ENCODE measurements around the gene KIF5C. TPM values are rescaled to one million over a fixed set of nuclear protein-coding genes. Genes with fewer than 3 reads are reported as not detected.

Gene KIF5C
- total RNA-seq, 1 donor from 2014 or later: under 0.01 TPM

DNA sequence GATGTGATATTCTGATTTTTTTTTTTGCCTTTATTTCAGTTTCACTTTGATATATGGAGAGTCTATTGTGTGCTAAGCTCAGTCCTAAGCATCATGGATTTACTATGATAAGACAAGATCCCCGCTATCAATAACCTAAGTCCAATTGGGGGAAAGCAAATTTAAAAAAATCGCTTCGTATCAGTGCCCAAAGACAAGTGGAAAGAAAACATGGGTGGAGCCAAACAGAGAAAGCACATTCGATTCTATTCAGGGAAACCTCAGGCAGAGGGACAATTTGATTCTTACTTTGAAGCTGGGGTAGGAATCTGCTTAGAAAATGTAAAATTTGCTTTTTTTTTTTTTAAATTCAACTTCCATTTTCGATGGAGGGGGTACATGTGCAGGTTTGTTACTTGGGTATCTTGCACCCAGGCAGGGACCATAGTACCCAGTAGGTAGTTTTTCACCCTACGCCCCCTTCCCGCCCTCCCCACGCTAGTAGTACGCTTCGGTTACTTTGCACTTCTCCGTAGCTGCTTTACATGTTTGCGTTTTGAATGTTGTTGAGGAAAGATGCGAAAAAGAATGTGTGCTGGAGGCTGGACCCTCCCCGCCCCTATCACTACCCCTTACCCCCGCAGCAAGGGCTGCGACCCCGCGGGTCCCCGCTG lies 12.4 kb downstream of the KIF5C start:
- no peak for DNase-seq (ENCODE audit: low read depth in 2 of 2)

DNA sequence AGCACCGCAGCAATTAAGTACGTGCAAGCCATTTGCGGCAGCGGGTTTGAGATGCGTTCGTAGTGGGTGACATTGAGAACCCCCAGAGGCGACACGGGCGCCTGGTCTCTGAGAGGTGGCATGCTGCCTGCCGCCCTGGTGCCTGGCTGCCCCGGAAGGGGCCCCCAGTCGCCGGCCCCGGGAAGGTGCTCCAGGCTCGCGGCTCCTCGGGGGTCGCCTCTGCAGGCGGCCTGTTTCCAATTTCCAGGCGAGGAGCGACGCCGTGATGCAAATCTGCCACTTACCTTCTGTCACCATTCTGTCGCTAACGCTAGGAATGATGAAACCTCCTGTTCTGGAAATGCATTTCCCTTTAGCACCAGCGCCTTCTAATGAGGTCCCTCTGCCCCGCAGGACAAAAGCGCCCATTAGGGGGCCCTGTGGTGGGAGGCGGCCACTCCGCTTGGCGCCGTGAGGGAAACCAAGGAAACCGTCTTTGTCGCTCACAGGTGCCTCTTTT lies 13.0 kb downstream of the KIF5C start:
- no peak for DNase-seq (ENCODE audit: low read depth in 2 of 2)

DNA sequence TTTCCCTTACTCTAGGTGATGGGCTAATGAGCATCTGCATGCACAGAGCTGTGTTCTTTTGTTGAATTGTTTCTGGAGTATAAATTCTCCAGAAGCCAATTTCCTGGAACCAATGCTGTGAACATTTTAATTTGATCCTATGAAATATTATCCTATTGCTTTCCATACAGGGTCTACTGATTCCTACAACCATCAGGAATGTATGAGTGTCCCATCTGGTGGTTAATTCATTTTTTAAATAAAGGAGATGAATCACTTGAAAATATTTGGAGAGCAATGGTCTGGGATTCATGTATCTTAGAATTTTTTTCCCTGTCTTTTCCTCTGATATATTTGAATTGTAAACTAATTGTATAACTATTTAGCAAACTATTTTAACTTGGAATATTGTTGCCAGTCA lies 14.0 kb downstream of the KIF5C start:
- DNase-seq (ENCODE audit: low read depth in 2 of 2): no peak

DNA sequence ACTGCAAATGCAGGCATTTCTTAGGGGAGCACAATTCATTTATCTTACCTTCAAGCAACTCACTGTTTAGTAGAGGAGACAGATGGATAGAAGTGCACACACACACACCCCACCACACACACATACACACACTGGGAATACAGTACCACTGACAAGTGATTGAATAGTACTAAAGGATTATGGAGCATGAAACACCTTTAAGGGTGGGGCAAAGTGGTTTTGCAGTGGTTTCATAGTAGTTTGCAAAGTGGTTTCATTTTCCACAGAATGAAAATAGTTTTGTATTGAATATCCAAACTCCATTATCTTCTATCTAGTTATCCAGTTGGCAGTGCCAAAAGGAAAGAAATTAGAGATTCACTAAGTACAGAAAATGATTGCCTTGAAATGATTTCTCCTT lies 18.9 kb downstream of the KIF5C start:
- DNase-seq (ENCODE audit: low read depth in 2 of 2): no peak

DNA sequence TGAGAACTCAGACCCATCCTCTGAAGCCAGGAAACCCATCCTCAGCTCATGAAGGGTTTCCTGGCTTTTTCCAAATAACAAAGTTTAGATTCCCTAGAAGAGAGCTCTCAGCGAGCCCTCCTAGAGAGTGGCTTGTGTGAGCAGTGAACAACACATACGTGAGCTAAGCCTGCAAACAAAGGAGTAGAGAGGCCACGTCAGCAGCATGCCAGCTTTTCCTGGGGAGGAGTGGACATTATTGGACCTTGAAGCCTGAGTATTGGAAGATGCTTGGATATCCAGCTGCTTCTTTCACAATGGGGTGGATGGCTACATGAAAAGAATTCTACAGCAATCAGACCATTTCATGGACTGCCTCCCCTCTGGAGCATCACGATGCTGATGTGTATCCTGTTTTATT lies 21.1 kb downstream of the KIF5C start:
- DNase-seq (ENCODE audit: low read depth in 2 of 2): no peak

DNA sequence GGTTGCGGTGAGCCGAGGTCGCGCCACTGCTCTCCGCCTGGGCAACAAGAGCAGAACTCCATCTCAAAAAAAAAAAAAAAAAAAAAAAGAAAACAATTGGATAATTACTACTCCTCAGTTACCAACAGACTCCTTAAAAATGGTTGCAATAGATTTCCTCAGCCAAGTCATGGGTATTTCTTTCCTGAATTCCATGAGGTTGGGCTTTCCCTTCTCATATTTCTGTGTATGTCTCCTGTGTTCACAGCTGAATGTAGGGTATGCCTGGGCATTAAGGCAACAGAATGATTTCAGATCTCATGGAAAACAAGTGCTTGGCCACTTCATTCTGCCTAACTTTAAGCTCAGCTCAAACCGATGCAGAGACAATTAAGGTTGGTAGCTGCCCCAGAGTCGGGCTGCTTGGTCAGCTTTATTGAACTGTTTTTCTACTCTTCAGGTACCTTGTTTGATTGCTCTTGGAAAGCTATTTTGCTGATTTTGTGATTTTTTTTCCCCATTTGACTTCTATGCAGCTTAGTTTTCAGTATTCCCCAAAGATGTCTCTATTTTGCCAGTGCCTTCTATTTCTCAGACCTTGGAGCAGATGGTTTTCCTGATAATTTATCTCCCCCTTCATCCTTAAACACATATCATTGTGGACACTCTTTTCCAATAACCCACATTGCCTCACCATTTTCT lies 24.8 kb downstream of the KIF5C start:
- no peak for DNase-seq (ENCODE audit: low read depth in 2 of 2)

DNA sequence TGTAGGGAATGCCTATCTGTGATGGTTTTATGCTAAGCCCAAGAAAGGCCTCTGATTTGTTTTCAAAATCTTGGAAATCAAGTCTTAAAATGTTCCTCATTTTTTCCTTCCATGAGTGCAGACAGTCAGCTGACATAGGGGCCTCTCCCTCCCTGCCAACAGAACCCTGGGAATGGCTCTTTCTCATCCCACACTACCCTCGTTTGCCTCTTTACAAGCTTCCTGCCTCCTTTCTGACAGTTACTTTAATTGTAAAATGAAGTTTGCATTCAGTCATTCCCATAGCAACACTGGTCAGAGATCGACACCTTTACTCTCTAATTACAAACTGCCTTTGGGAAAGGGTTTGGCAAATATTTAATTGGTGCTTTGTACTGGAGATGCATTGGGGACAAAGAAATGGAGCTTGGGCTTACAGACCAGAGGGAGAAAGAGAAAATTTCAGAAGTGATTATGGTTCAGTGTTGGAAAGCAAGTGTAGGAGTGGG lies 25.4 kb downstream of the KIF5C start:
- no peak for DNase-seq (ENCODE audit: low read depth in 2 of 2)

DNA sequence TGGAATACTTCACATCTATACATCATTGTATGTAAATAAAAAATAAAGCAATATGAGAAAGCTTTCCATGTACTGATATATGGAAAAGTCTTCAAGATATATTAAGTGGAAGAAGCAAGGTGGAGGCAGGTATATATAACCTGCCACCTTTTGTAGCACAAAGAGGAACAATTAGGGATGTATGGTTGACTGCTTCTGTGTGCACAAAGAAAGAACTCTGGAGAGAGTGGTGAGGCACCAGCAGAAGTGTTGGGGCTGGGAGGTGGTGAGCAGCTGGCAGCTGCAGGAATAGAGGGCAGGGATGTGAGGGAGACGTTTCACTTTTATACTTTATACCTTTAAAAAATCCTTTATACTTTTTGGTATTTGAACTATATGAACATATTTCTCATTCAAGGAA lies 26.1 kb downstream of the KIF5C start:
- DNase-seq (ENCODE audit: low read depth in 2 of 2): no peak

DNA sequence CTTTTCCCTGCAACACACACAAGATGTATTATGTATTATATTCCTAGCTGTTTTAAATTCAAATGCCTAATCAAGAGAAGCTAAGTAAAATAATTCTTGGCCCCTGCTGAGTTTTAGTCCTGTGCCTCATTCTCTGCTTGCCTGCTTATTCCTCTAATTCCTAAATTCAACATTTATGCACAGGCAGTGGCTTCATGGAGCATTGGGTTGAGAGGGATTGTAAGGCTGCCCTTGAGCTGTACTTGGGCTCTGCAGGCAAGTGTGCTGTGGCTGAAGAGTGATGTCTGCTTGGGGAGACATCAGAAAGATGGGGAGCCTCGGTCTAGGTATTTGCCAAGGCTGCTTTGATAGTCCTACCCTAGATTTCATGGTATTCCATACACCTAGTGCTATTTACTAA lies 27.8 kb downstream of the KIF5C start:
- DNase-seq (ENCODE audit: low read depth in 2 of 2): no peak

DNA sequence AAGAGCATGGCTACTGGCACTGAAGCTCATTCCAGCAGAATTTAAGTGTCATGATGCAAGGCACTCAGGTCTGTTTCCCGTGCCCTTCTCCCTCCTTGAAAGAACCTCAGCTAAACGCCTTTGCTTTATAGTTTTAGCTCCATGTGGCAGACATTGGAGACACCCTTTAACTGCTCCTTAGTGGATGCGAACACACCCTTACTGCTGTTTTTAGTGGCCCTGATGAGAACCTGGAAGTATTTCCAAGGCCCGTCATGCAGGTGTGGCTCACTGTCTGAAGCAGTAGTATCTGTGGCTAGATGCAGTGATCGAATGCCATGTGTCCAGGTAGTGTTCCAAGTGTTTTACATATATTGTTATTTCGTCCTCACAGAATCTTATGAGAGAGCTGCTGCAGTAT lies 28.3 kb downstream of the KIF5C start:
- no peak for DNase-seq (ENCODE audit: low read depth in 2 of 2)

DNA sequence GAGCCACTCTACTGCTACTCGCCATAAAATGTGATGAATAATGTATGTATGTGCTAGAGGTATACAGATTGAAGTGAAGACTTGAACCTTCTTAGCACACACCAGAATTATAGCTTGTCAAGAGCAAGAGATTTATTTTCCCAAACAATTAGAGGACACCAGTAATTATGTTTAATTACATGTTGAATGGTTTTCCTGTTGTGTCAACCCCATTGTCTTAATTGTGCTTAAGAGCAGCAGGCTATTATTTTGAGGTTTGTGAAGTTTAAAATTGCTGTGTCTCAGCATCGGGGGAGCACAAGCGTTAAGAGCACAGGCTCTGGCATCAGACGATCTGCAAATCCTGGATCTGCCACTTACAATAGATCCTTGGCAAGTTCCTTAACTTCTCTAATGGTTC lies 29.0 kb downstream of the KIF5C start:
- no peak for DNase-seq (ENCODE audit: low read depth in 2 of 2)

DNA sequence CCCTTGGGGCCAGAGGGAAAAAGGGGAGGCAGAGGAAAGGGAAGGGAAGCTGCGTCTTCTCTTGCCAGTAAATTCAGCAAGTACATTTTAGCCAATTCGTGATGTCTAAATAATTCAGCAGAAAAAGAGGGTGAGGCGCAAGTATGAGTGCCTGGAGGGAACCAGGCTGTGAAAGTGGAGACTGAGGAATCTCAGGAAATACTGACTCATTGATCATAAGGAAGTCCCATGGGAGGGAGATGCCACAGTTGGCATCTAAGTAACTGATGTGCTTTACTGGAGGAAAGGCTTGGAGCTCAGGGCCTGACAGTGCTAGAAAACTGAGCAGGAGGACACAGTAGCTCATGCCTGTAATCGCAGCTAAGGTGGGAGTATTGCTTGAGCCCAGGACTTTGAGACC lies 31.1 kb downstream of the KIF5C start:
- DNase-seq (ENCODE audit: low read depth in 2 of 2): peak in 1 of 2 donors; percentile 2

DNA sequence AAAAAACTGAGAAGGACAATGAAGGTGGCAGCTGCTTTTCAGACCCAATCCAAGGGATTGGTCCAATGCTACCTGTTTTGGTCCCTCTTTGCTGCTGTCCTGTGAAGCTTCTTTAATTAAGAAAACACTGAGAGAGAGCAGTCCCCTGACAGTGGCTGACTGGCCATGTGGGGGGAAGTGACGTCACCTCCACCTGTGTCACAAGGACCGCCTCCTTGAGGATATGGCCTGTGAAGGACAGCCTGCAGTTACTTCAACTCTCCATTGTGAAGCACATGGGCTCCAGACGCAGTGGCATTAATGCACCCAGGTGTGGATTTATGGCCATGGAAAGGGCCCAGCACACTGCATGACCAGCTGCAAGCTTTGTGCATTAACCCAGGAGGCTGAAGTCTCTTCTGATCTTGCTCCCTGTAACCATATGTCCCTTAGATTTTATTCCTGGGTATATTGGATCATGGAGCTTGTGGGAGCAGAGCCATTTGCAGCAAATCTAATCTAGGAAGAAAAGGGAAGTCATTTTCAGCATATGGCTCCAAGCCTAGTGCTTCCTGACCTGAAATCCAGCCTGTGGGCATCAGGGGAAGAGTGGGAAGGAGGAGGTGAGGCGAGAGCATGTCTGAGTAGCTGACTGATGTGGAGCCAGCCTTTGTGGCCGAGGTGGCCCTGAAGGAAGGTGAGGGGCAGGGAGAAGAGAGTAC lies 32.2 kb downstream of the KIF5C start:
- DNase-seq (ENCODE audit: low read depth in 2 of 2): no peak

DNA sequence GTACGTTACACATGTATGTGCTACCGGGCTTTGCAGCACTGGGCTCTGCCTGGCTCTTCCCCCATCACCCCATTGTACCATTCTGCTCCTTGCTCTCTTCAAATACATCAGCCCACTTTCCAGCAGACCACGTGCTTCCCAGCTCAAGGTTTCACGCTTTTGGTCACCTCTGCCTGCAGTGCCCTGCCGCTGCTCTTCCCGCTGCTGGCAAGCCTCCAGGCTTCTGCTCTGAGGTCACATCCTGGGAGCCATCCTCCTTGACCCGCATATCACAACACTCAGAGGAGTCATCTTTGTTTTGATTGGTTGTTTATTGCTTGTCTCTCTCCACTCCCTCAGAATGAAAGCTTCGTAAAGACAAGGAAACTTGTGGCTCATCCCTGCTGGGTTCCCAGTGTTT lies 34.1 kb downstream of the KIF5C start:
- DNase-seq (ENCODE audit: low read depth in 2 of 2): no peak

DNA sequence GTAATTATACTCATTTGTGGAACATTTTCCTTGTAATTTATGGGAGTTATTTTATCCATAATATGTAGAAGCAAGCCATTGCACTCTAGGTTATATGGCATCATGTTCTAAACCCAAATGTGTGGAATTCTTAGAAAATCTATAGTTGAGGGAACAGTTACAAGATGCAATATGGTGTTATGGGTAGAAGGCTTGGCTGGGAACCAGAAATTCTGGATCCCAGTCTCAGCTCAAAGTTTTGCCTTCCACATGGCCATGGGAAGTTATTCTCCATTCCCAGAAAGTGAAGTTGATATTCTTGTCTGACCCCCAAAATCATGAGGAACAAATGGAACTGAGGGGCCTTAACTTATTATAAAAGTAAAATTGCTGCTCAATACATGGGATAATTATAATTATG lies 38.0 kb downstream of the KIF5C start:
- DNase-seq (ENCODE audit: low read depth in 2 of 2): no peak

DNA sequence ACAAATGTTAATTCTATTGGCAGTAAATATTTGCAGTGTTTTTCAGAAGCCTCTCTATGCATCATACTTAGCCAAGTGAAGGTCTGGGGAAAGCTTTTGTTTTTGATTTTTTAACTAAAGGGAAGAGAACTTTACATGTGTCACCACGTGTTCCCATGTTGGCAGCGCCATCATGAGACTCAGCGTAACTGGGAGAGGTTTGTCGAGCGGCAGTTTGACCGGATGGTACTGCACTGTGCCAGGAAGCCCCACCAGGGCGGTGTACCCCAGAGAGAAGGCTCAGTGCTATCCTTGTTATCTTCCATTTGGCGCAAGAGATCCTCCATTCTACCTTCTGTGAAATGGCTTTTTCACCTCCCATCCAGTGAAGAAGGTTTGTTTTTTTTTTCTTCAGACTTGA lies 38.5 kb downstream of the KIF5C start:
- no peak for DNase-seq (ENCODE audit: low read depth in 2 of 2)

DNA sequence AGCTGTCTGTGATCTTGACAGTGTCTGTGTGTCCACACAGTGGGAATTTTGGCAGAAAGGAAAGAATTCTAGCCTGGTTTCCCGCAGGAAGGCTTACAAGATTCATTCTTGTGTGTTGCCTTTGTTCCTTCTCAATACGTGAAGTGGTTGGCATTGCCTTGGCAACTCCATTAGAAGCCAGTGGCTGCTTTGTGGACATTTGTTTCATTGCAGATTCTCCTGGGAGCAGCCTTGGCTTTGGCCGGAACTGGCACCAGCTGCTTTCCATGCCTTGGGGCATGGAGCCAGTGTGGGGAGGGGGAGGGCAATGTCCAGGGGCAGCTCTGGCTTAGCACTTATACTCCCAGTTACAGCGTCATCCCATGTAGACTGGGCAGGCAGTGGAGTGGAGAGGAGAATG lies 39.4 kb downstream of the KIF5C start:
- DNase-seq (ENCODE audit: low read depth in 2 of 2): no peak

DNA sequence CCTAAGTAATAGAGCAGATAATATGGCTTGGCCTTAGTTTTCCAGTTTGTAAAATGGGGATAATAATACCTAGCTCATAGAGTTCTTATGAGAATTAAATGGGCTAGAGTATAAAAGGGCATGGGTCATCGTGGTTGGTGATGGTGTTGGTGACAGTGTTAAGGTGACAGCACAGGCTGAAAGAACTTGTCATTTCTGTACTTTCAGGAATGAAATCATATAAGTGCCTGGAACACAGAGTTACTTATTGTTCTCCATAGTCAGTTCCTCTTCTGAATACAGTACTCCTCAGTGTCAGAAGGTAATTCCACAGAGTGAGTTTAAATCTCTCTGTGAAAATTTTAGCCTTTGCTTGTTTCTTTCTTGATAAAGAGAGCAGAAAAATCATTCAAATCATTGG lies 42.4 kb downstream of the KIF5C start:
- DNase-seq (ENCODE audit: low read depth in 2 of 2): no peak

DNA sequence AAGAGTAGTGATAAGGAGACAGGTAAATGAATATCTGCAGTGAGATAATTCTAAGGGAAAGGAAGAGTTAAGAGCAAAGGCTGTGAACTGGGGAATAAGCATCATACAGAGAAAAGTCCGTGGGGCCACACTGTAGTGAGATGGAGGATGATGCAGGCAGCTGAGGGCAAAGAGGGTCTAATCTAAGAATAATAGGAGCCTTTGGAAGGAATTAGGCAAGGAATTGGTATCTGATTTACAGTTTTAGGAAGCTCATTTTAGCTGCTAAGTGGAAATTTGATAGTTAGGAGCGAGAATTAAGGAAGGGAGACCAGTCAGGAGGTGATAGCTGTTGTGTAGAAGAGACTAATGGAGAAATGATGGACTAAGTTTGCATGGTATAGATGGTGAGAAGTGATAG lies 43.5 kb downstream of the KIF5C start:
- DNase-seq (ENCODE audit: low read depth in 2 of 2): no peak

DNA sequence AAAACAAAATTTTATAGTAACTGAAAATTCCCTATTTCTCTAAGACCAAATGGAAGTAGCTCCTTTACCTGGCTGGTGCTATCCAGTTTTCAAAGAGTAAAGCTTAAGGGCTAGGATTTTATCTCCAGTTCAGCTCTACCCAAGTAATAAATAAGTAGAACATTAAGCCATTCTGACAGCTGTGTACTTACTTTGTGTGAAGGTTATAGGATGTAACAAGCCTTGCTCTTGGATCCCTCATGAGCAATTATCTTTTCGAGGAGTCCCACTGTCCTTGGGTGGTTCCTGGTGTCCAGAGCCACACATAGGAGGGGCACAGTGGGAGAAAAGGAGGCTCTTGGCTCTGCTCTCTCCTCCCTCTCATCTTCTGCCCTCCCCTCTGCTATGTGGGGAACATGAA lies 45.5 kb downstream of the KIF5C start:
- DNase-seq (ENCODE audit: low read depth in 2 of 2): no peak

DNA sequence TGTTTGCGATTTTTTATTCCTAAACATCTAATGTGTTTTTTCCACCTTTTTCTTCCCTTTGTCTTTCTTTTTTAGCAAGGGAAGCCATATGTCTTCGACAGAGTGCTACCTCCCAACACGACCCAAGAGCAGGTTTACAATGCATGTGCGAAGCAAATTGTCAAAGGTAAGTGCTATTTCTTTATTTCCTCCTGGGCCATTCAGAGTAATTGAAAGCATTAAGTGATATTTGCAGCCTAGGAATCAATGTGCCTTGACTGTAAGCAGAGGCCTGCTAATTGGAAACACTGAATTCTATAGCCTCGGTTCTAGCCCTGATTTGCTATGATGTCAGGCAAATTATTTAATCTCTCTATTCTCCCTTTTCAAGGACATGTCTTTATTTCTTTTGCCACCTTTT lies 47.0 kb downstream of the KIF5C start:
- DNase-seq (ENCODE audit: low read depth in 2 of 2): no peak

DNA sequence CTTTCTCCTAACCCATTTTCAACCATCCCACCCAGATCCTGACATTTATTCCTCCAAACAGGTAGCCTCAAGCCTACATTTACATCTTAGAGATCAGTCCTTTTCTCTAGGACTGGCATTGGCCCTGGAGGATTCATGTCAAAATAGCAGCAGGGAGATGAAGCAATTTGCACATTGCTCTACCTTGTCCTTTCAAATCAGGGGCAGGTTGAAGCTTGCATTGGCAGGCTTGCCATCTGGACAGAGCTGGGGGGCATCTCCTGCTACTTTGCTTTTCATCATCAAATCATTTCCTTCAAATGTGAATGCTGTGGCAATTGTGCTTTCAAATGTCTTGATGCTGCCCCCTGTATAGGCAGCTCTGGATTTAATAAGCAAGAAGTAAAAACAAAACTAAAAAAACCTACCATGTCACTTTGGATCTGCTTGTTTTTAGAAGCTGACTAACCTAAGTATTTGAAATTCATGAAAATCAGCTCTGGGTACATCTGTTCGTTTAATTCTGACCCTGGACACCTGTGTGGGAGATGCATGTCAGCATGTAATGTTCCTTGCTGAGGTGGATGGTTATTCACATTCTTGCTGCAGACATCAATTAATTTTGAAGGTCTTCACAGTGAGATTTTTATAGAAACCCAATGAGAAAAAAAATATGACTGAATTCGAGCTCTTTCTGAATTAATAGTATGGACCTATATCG lies 47.9 kb downstream of the KIF5C start:
- DNase-seq (ENCODE audit: low read depth in 2 of 2): no peak
